IPS-15b (cell line): Measurements from ENCODE around the gene TRIM46.
"Not testable (repeated sequence)": the region's sequence is repeated elsewhere in the genome, so short reads cannot be mapped to it uniquely, and the experiment has no call there.

Experiments
- H3K27me3 ChIP-seq: one replicate; pipeline ENCODE4 v1.6.1; 2013; ENCODE audit warnings: low read length; ENCODE audit not compliant: control insufficient read depth, insufficient read depth
- H3K36me3 ChIP-seq: one replicate; pipeline ENCODE4 v1.6.1; 2013; ENCODE audit warnings: low read length; ENCODE audit not compliant: control insufficient read depth, insufficient read depth
- H3K4me1 ChIP-seq: one replicate; pipeline ENCODE4 v1.6.1; 2013; ENCODE audit warnings: mild to moderate bottlenecking, low read length; ENCODE audit not compliant: control insufficient read depth, insufficient read depth
- H3K4me3 ChIP-seq: one replicate; pipeline ENCODE4 v1.5.1; 2013; ENCODE audit warnings: low read depth, low read length
- H3K9ac ChIP-seq: one replicate; pipeline ENCODE4 v1.6.1; 2013; ENCODE audit warnings: low read depth, mild to moderate bottlenecking, low read length
- H3K9me3 ChIP-seq: one replicate; pipeline ENCODE4 v1.6.1; 2013; ENCODE audit warnings: mild to moderate bottlenecking, low read length; ENCODE audit not compliant: control insufficient read depth, insufficient read depth

TRIM46 gene

GRCh38 chr1:155220211-155220965 lies 46.7 kb downstream of the TRIM46 start:
- H3K4me3 ChIP-seq, H3K9ac ChIP-seq, H3K4me1 ChIP-seq, H3K27me3 ChIP-seq, H3K36me3 ChIP-seq, H3K9me3 ChIP-seq: not testable (repeated sequence)

- H3K36me3 ChIP-seq, result no peaks in the 10 kb centered on the region
- no peak overlapping the region for H3K9ac ChIP-seq
- no peak overlapping the region for H3K4me3 ChIP-seq
- no peaks in the 10 kb centered on the region for H3K9me3 ChIP-seq
- no peaks in the 10 kb centered on the region for H3K27me3 ChIP-seq
- H3K4me1 ChIP-seq, result no peaks in the 10 kb centered on the region
These were observed 49.4 kb downstream of the TRIM46 start for GRCh38 chr1:155223047-155223446.

GRCh38 chr1:155225404-155225759 lies 51.7 kb downstream of the TRIM46 start:
- not testable (repeated sequence) for H3K4me3 ChIP-seq, H3K4me1 ChIP-seq, H3K36me3 ChIP-seq, H3K27me3 ChIP-seq, H3K9me3 ChIP-seq, H3K9ac ChIP-seq

GRCh38 chr1:155226188-155226909 lies 52.7 kb downstream of the TRIM46 start:
- peaks cover 7% of the 10 kb centered on the region for H3K27me3 ChIP-seq
- no peaks in the 10 kb centered on the region for H3K9me3 ChIP-seq
- peak overlapping the region; percentile 84 for H3K4me3 ChIP-seq
- H3K4me1 ChIP-seq, result no peaks in the 10 kb centered on the region
- H3K36me3 ChIP-seq, result no peaks in the 10 kb centered on the region
- peak overlapping the region; percentile 38 for H3K9ac ChIP-seq

GRCh38 chr1:155226910-155227260 lies 53.2 kb downstream of the TRIM46 start:
- Histone ChIP-seq H3K9ac (peak overlapping the region; percentile 38), H3K36me3 (no peaks in the 10 kb centered on the region), H3K9me3 (no peaks in the 10 kb centered on the region), H3K27me3 (peaks cover 7% of the 10 kb centered on the region), H3K4me3 (peak overlapping the region; percentile 84), H3K4me1 (no peaks in the 10 kb centered on the region)

- no peaks in the 10 kb centered on the region for H3K4me1 ChIP-seq
- H3K4me3 ChIP-seq, result peak overlapping the region; percentile 84
- no peaks in the 10 kb centered on the region for H3K36me3 ChIP-seq
- peaks cover 7% of the 10 kb centered on the region for H3K27me3 ChIP-seq
- H3K9me3 ChIP-seq, result no peaks in the 10 kb centered on the region
- peak overlapping the region; percentile 38 for H3K9ac ChIP-seq
These were observed 53.8 kb downstream of the TRIM46 start for GRCh38 chr1:155227261-155228095.

GRCh38 chr1:155228096-155228427 lies 54.4 kb downstream of the TRIM46 start:
- Histone ChIP-seq H3K4me3 (peak overlapping the region; percentile 60), H3K27me3 (peaks cover 7% of the 10 kb centered on the region), H3K9ac (peak overlapping the region; percentile 28), H3K36me3 (no peaks in the 10 kb centered on the region), H3K4me1 (no peaks in the 10 kb centered on the region), H3K9me3 (no peaks in the 10 kb centered on the region)

GRCh38 chr1:155231302-155231701 lies 57.7 kb downstream of the TRIM46 start:
- H3K36me3 ChIP-seq, H3K27me3 ChIP-seq, H3K4me3 ChIP-seq, H3K9me3 ChIP-seq, H3K9ac ChIP-seq, H3K4me1 ChIP-seq: not testable (repeated sequence)

GRCh38 chr1:155232001-155232978 lies 58.6 kb downstream of the TRIM46 start:
- H3K9me3 ChIP-seq, H3K4me3 ChIP-seq, H3K36me3 ChIP-seq, H3K9ac ChIP-seq, H3K4me1 ChIP-seq, H3K27me3 ChIP-seq: not testable (repeated sequence)

GRCh38 chr1:155233502-155233901 lies 59.9 kb downstream of the TRIM46 start:
- not testable (repeated sequence) for H3K4me1 ChIP-seq, H3K27me3 ChIP-seq, H3K9ac ChIP-seq

More at GRCh38 chr1:155233502-155233901, 59.9 kb downstream of the TRIM46 start:
- H3K4me3 ChIP-seq, H3K9me3 ChIP-seq, H3K36me3 ChIP-seq: not testable (repeated sequence)
